HFFc6 (cell line): Measurements from ENCODE around the gene TECR. TPM values are rescaled to one million over a fixed set of nuclear protein-coding genes. Genes with fewer than 3 reads are reported as not detected.

Experiments
- DNase-seq: peaks from one replicate; pipeline ENCODE4 v3.0.0-alpha.2; 2018
- H3K27ac Mint-ChIP-seq: 2 replicates; pipeline ENCODE4 v1.8.0; 2020; ENCODE audit warnings: mild to moderate bottlenecking, mixed read lengths
- H3K27me3 Mint-ChIP-seq: 2 replicates; pipeline ENCODE4 v1.8.0; 2021; ENCODE audit warnings: mild to moderate bottlenecking, moderate library complexity, mixed read lengths; ENCODE audit not compliant: insufficient read depth
- H3K36me3 Mint-ChIP-seq: 2 replicates; pipeline ENCODE4 v1.8.0; 2021; ENCODE audit warnings: low read depth, mixed read lengths
- H3K4me1 Mint-ChIP-seq: 2 replicates; pipeline ENCODE4 v1.8.0; 2020; ENCODE audit warnings: low read depth, mixed read lengths
- H3K4me3 Mint-ChIP-seq: 2 replicates; pipeline ENCODE4 v1.8.0; 2020; ENCODE audit warnings: mild to moderate bottlenecking, moderate library complexity, mixed read lengths
- H3K9me3 Mint-ChIP-seq: 2 replicates; pipeline ENCODE4 v1.8.0; 2020; ENCODE audit warnings: mild to moderate bottlenecking, mixed read lengths
- total RNA-seq, 6 experiments: library from RNA; stranded (reverse); fragmentation: NEBNext Ultra II Directional; extraction: Animal tissue kit (Norgen Biotek cat#: 25700); gene quantifications; 2 replicates in 1 of 6; 3 replicates in 5 of 6; pipeline ENCODE4 v1.2.3, GENCODE V29; 2021
- TF ChIP-seq, protein P1 (sequence below): fragments of 200-600 bp; sonication (generic); IDR thresholded peaks from 2 replicates; pipeline ENCODE4 v1.5.0; 2021; ENCODE audit warnings: antibody characterized with exemption, mild to moderate bottlenecking

The TECR gene
- total RNA-seq, 6 experiments from 2014 or later, result 101 to 132 (median 118) TPM

DNA sequence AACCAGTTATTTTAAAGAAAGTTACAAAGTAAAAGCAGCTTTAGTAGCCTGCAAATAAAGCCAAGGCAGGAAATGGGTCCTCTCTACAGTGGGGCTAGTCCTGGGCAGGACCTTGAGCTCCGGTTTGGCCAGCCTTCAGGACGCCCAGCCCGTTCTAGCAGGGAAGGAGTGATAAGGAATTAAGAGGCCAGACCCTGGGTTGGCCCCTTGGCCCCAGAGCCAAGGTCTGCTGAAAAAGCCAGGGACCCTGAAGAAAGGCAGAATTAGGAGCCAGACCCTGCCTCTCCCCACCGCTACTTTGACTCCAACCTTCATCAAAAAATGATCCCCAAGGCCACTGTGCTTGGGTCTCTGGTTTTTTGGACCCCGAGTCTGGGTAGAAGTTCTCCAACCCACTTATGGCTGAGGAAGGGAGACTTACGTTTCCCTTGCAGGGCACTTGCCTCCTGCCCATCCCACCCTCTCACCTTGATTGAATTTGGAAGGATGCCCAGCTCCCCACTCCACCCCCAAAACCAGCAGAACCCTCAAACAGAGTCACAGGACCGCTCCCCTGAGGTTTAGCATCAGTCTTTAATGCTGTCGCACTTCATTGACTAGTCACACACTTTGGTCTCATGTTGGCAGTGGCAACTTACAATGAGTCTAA is 15.1 kb upstream of the TECR start:
- no peak for DNase-seq
- H3K4me3 Mint-ChIP-seq, result no peak overlapping the region
- peaks cover 47% of the 10 kb centered on the region for H3K4me1 Mint-ChIP-seq

DNA sequence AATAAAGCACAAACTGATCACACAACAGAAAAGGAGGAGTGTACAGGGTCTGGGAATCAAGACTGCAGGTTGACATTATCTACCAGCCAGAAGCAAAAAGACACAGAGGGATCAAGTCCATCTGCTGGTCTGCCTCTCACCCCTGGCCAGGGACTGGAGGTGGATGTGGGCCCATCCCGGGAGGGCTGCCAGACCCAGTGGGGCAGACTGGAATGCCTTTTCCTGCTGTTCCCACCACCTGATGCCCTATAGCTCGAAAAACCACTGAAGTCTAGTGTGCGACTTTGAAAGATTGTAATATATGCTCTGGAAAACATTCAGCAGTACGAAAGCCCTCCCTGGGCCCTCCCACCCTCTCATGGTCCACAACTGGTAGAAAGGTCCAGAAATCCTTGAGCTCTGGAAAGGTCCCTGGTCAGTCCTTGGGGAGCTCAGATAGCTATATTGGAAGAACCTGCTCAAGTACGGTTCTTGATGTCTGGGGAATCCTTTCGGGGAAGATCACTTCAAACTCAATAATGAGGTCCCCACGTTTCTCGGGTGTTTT is 13.8 kb upstream of the TECR start:
- Mint-ChIP-seq H3K9me3 (peaks cover 7% of the 10 kb centered on the region; the same call in 1 of the 2 replicates), H3K4me1 (peaks cover 48% of the 10 kb centered on the region), H3K4me3 (peak overlapping the region; percentile 98), H3K27ac (peak overlapping the region; percentile 84; the same call in 1 of the 2 replicates), H3K27me3 (peaks cover 15% of the 10 kb centered on the region), H3K36me3 (peaks cover 40% of the 10 kb centered on the region)
- DNase-seq, result no peak
- TF ChIP-seq, protein P1, sequence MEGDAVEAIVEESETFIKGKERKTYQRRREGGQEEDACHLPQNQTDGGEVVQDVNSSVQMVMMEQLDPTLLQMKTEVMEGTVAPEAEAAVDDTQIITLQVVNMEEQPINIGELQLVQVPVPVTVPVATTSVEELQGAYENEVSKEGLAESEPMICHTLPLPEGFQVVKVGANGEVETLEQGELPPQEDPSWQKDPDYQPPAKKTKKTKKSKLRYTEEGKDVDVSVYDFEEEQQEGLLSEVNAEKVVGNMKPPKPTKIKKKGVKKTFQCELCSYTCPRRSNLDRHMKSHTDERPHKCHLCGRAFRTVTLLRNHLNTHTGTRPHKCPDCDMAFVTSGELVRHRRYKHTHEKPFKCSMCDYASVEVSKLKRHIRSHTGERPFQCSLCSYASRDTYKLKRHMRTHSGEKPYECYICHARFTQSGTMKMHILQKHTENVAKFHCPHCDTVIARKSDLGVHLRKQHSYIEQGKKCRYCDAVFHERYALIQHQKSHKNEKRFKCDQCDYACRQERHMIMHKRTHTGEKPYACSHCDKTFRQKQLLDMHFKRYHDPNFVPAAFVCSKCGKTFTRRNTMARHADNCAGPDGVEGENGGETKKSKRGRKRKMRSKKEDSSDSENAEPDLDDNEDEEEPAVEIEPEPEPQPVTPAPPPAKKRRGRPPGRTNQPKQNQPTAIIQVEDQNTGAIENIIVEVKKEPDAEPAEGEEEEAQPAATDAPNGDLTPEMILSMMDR, result no peak

More for the DNA sequence above, 15.1 kb upstream of the TECR start:
- Mint-ChIP-seq H3K9me3 (peaks cover 7% of the 10 kb centered on the region; the same call in 1 of the 2 replicates), H3K27me3 (peaks cover 18% of the 10 kb centered on the region), H3K27ac (peak overlapping the region; percentile 70), H3K36me3 (peaks cover 40% of the 10 kb centered on the region)
- TF ChIP-seq, protein P1, result no peak

DNA sequence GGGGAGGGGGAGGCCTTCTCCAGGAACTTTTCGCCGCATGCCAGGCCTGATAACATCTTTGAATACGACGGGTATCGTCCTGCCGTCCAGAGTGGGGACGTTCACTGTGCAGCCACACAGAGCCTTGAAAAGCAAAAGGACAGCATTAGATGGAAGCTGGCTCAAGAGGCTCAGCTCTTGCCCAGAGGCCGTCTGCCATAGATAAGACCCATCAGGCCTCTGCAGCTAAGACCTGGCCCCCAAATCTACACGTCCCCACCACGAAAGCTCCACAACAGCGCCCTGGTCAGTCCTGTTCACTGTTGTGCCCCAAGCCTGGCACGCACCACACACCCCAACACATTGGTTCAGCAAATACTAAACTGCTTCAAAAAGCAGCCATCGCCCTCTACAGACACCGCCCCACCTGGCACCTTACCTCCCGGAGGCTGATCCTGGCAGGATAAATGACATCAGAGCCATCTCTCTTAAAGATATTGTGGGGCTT is 13.3 kb upstream of the TECR start:
- Mint-ChIP-seq H3K4me1 (peaks cover 43% of the 10 kb centered on the region), H3K36me3 (peaks cover 38% of the 10 kb centered on the region), H3K27me3 (peaks cover 11% of the 10 kb centered on the region), H3K4me3 (peak overlapping the region; percentile 98), H3K27ac (peak overlapping the region; percentile 84), H3K9me3 (peaks cover 7% of the 10 kb centered on the region; the same call in 1 of the 2 replicates)
- TF ChIP-seq, protein P1, result 0 out of 2 replicates have a peak, but pooled peaks have one; percentile 25
- no peak for DNase-seq

DNA sequence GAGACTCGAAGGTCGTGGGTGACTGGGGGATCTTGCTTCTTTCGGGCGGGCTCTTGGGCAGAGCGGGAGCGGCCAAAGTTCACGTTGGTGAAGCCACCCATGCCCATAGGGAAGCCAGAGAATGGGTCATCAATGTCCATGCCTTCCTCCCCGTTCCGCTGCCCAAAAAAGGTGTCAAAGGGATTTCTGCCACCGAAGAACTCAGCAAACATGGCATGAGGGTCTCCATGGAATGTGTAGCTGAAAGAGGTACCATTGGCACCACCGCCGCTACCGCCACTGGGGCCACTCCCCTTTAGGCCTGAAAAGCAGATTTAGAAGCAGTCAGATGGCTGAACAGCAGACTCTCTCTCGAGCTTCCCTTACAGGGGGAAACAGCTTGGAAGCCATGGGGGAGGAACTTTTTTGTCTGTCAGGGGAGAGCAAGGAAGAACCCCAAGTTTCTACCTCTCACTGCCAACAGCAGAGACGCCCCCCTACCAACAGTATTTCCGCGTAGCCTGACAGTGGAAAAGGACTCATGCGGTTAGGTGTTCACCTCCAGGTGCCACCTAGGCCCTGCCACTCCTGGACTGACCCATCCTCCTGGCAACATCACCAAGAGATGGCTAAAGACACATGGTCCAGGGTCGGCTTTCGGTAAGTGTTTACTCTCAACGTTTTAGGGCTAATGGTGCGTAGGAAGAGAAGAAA is 12.5 kb upstream of the TECR start:
- H3K4me1 Mint-ChIP-seq, result peaks cover 38% of the 10 kb centered on the region
- H3K27ac Mint-ChIP-seq, result peak overlapping the region; percentile 84
- peak overlapping the region; percentile 98 for H3K4me3 Mint-ChIP-seq
- peaks cover 7% of the 10 kb centered on the region; the same call in 1 of the 2 replicates for H3K9me3 Mint-ChIP-seq
- no peak for DNase-seq
- TF ChIP-seq, protein P1, result no peak
- peaks cover 9% of the 10 kb centered on the region for H3K27me3 Mint-ChIP-seq
- peaks cover 36% of the 10 kb centered on the region for H3K36me3 Mint-ChIP-seq

DNA sequence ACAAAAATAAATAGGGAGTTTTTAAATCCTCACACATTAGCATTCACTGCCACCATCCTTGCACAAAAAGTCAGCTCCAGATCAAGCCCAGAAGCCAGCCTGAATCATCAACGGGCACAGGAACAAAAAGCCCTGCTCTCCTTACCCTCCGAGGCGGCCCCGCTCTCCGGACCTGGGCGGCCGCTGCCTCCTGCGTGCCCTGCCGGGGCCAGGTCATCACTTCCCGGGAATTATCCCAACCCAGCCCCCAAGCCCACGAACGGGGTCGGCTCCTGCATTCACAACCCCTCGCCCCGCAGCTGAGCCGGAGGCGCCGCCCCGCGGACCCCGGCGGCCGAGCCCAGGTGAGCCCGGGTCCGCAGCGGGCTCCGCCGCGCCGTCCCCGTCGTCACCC is 12.0 kb upstream of the TECR start:
- Mint-ChIP-seq H3K4me1 (peaks cover 41% of the 10 kb centered on the region), H3K4me3 (peak overlapping the region; percentile 98), H3K27ac (peak overlapping the region; percentile 84), H3K36me3 (peaks cover 36% of the 10 kb centered on the region), H3K27me3 (peaks cover 9% of the 10 kb centered on the region), H3K9me3 (peaks cover 7% of the 10 kb centered on the region; the same call in 1 of the 2 replicates)
- DNase-seq, result no peak
- TF ChIP-seq, protein P1, result no peak
